ENCODE data around the gene PDX1. TPM values are rescaled to one million over a fixed set of nuclear protein-coding genes. Genes with fewer than 3 reads are reported as not detected.

PDX1 gene
- total RNA-seq = not detected
- long read RNA-seq, donor 1 = 0 reads
- long read RNA-seq, donor 2 = 0 reads

DNA sequence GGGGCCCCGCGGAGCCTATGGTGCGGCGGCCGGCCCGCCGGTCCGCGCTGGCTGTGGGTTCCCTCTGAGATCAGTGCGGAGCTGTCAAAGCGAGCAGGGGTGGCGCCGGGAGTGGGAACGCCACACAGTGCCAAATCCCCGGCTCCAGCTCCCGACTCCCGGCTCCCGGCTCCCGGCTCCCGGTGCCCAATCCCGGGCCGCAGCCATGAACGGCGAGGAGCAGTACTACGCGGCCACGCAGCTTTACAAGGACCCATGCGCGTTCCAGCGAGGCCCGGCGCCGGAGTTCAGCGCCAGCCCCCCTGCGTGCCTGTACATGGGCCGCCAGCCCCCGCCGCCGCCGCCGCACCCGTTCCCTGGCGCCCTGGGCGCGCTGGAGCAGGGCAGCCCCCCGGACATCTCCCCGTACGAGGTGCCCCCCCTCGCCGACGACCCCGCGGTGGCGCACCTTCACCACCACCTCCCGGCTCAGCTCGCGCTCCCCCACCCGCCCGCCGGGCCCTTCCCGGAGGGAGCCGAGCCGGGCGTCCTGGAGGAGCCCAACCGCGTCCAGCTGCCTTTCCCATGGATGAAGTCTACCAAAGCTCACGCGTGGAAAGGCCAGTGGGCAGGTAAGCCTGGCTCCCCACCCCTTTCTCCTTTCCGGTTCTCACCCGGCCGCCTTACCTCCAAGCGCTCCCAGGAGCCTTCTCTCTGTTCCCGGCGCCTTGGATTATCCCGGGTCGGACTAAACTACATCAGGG, at the start of gene PDX1:
TSS of gene PDX1 (plus strand) at position 67 of the 743 bp plus-strand sequence. CDS start at position 206, 139 bp downstream.
- DNase-seq (ENCODE audit: low spot score) = no peak
- intact Hi-C loops (cut with DNase I) = no loop called here

DNA sequence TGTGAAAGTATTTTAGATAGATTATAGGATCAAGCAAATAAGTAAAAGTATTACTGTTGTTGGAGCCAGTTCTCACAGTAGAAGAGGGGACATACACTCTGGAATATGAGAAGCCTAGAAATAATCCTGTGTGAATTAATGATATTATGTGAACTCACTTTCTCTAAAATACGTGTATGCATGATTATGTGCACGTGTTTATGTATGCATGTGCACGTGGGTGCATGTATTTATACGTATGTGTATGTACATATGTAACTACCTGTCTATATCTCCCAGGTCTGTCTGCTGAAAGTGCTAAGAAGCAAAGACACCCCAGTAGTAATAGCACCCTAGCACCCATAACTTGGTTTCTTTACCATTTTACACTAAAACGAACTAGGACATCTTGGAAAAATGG, 41.5 kb upstream of the PDX1 start:
- no peak for DNase-seq (ENCODE audit: low spot score)
- intact Hi-C loops (cut with DNase I) = no loop called here

DNA sequence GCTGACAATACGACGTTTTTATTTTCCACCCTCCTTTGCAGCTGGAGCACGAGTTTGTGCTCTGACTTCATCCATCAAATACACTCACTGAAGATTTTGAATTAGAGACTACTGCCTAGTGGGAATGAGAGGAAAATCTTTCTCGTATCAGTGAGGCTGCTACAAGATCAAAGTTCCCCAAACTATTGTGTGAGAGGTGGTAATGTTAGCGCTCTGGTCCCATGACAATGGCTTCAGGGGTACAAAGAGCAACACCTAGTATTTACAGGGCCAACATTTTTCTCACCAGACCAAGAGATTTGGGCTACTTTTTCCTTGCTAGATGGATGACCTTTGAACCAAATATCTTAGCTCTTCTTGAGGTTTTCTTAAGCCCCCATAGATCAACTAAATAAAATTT, 30.3 kb upstream of the PDX1 start:
- no peak for DNase-seq (ENCODE audit: low spot score)
- intact Hi-C loops (cut with DNase I) = no loop called here

DNA sequence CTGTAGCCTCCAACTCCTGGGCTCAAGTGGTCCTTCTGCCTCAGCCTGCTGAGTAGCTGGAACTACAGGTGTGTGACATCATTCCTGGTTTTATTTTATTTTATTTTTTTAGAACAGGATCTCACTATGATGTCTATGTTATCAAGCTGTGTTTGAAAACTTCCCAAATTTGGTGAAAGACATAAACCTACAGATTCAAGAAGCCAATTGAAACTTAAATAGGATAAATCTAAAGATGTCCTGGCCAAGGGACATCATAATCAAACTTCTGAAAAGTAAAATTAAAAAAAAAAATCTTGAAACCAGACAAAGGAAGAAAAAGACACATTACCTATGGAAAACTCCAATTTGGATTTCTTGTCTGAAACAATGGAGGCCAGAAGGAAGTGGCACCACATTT, 23.1 kb upstream of the PDX1 start:
- DNase-seq (ENCODE audit: low spot score) = no peak
- intact Hi-C loops (cut with DNase I) = no loop called here

DNA sequence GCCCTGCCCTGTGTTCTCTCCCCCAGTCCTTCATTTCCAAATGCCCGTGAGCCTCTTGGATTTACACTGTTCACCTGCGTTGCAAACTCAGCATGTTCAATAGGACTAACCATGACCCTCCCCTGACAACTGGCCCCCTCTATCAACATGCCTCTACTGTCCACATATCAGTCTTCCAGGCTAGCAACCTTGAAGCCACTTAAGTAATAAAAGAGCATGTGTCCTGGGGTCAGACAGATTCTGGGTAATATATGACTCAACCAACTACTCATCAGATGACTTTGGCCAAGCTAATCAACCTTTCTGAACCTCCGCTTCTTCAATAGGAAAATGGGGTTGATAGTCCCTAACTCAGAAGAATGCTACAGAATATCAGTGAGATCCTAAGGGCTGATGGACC, 15.1 kb upstream of the PDX1 start:
- intact Hi-C loops (cut with DNase I) = no loop called here
- no peak for DNase-seq (ENCODE audit: low spot score)

DNA sequence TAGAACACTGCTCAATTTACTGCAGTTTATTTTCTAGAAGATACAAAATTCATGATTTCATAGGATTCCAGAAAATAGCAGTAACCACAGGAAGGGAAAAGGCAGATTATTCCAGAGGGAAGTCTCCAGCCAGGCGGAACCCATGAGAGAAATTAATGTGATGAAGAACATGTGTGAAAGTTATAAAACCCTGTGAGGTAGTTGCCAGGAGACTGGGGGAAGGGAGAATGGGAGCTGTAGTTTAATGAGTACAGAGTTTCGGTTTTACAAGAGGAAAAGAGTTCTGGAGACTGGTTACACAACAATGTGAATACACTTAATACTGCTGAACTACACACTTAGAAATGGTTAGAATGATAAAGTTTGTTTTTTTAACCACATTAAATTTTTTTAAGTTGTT, 14.2 kb upstream of the PDX1 start:
- intact Hi-C loops (cut with DNase I) = no loop called here
- no peak for DNase-seq (ENCODE audit: low spot score)

DNA sequence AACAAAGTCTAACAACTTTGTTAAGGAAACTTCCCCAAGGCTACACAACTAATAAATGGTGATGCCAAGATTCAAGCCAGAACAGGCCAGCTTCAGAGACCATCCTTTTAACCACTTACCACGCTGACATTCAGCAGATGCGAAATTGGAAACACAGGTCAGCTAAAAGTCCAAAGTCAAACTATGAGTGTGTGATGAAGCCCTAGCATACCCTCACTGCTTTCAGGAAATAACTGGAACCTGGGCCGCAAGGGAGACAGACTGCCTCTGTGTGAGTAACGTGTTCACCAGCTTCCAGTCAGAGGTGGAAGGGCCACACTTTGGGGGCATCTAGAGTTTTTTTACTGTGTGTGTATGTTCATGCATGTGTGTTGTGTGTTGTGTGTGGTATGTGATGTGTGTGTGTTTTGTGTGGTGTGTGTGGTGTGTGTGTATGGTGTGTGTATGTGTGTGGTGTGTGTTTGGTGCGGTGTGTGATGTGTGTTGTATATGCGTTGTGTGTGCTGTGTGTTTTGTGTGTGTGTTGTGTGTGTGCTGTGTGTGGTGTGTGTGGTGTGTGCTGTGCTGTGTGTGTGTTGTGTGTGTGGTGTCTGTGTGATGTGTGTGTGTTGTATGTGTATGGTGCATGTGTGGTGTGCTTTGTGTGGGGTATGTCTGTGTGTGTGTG, 12.5 kb upstream of the PDX1 start:
- intact Hi-C loops (cut with DNase I) = no loop called here
- no peak for DNase-seq (ENCODE audit: low spot score)

DNA sequence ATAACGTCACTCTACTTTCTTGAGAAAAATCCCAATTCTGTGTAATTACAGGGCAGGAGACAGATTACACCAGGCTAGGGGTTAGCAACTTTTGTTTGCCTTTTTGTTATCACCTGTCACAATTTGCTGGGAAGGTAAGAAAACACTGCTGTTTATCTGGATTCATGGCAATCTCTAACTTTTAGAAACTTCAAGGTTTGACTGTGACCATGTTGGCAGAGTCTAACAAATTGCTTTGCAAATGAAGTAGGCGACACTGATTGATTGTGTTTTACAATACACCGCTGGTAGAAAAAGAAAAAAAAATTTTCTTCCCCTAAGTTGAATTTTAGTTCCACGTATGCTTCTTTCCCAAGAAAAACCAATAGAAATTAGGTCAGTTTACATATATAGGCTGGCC, 10.4 kb upstream of the PDX1 start:
- intact Hi-C loops (cut with DNase I) = no loop called here
- DNase-seq (ENCODE audit: low spot score) = no peak

DNA sequence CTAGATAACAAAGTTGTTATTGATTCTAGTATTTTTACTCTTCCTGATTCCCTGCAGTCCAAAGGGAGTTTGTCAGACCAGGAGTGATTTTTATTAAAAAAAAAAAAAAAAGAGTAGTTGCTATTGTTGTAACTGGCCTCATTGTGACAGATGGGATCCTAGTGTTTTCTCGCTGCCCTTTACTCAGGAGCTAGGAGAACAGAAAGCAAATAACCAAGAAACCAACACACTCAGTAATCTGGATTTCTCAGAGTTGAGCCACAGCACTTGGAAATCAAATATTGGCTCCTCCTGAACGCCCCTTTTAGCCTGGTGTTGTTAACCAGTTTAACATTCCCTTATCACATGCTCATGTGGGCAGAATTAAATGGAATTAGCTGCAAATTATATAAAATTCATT, 8.3 kb upstream of the PDX1 start:
- no peak for DNase-seq (ENCODE audit: low spot score)
- intact Hi-C loops (cut with DNase I) = no loop called here

DNA sequence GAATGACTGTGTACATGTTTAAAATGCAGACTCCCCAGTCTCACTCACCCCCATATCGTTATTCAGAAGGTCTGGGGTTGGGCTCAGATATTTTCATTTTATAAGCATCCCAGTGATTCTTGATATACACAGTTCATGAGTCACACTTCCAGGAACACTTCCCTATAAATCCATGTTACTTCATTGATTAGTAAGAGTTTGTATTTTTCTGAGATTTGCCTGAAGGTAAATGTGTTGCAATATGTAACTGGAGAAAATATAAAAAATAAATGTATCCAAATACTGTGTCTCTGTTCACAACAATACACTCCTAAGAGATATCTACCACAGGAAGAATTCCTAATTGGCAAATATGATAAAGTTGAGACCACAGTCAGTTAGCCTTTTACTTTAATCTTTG, 6.6 kb upstream of the PDX1 start:
- DNase-seq (ENCODE audit: low spot score) = no peak
- intact Hi-C loops (cut with DNase I) = no loop called here

DNA sequence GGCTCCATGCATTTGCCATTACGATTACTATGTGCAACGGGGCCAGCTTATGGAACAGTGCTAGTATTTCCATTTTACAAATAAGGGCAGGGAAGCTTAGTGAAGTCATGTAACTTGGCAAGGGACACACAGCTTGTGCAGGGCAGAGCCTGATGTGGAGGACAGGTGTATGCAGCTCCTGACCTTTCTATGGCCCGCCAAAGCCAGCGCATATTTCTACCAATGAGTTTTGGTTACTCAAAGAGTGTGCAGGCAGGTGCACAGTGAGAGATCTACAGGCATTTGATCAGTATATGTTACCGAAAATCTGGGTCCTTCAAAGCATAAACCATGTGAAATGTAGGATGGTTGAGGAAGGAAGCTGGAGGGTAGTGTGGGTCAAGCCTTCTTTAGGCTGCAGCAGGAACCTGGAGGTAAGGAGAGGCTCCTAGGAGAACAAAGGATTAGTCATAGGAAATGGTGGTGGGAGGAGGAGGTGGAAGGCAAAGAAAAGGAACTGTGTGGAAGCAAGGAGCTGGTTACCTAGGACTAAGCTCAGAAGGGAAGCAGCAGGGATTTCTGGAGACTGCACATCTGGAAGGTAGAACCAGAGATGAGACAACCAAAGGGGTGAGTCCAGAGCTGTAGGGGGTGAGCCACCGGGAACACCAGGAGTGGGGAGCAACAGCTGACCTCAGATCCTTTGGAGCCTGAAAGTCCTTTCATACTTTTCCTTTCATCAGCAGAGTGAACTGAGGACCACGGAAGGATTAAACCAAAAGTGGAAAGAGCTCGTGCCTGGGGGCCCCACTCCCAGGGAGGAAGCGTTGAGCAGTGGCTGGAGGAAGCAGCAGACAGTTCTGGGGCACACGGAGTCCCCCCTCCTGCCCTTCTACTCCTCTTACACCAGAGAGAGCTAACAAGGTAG, 4.2 kb upstream of the PDX1 start:
- no peak for DNase-seq (ENCODE audit: low spot score)
- intact Hi-C loops (cut with DNase I) = no loop called here

DNA sequence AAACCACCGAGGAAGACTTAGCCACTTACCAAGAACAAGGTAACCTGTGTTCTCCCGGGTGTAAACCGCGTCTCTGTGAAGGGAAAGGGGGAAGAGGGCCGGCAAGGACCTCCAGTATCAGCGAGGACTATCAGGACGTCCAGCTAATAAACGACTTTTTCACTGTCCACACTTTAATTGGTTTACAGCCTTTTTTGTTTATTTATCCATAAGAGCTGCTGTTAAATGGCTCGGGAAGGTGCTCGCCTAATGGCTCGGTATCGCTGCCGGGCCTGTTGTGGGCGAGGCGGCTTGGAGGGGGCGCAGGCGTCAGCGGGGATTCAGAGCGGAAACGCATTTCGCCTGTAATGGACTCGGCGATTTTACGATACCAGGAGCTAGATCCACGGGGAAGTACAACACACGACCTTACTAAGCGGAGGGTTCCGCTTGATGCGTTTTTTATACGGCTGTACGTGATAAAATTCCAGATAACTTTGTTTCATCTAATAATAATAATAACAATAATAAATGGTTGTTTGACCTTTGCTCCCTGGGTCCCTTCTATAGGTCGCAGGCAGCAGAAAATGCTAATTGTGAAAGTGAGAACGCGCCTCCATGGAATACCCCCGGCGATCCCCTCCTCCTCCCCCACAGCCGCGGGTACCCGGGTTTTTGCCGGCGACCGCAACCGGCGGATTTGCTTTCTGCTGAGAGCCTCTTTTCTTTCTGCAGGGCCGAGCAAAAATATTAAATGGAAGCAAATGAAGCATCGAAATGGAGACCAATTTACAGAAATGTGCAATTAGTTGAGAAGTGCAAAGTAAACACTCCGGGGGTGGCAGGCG, 2.5 kb upstream of the PDX1 start:
- DNase-seq (ENCODE audit: low spot score) = no peak
- intact Hi-C loops (cut with DNase I) = no loop called here

DNA sequence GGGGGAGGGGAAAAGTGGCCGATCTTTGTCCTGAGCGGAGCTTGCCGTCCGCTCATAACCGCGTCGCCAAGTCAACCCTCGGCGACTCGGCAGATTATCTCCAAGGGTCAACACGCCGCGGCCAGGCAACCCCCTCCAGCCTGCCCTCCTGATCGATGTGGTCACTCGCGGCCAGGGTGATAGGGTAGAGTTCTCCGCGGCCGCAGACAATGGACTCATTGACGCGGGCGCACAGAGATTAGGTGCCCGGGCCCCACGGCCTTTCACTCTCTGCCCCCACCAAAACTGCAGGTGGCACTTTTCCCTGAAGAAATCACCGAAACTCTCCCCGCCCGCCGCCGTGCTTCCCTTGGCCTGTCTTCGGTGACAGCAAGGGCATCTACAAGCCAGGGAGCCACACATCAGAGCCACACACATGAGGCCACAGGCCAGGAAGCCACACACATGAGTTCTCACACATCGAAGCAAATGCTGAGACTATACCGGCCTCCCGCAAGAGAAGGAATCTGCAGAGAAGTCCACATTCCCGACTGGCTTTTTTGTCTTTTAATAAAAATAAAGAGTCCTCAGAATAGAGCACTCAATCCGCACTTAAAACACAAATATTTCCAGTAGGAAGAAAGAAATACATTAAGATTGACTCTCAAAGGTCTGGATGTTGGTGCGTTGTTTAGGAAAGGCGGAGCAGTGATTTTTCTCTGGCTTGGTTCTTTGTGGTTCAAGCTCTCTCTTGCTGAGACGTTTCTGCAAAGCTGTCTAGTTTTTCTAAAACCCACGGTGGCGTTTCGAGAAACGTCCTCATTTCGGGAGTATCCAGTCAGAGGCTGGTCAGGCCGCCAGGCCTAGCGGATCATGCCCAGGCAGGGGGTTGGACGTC, 1.5 kb upstream of the PDX1 start:
- DNase-seq (ENCODE audit: low spot score) = no peak
- intact Hi-C loops (cut with DNase I) = no loop called here

DNA sequence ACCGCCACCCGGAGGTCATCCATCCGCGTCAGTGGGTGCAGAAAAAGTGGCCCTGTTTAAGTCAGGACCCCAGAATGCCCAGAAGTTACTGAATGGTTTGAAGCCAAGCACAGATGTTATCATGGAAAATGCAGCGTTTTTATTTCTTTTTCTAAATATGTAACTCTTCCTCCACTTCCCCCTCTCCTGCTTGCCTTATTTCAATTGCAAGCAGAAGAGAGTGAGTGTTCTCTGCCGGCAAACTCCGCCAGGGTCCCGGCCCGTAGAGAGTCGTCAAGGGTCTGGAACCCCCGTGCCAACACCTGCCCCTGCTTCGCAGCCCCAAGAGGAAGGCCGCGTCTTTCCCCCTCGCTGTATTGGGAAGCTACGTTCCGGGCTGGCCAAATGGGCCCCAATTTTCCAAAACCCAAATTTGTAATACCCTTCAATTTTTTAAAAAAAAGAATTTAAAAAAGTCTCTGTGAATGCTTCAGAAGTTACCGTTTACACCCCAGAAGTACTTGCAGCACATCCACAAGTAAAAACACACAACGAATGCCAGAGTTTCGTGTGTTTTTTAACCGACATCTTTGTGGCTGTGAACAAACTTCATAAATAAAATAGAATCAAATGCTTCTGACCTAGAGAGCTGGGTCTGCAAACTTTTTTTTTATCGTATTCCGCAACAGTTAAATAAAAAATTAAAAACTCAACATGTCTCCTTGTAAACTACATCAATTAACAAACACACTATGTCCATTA, 712 bp upstream of the PDX1 start:
- intact Hi-C loops (cut with DNase I) = no loop called here
- no peak for DNase-seq (ENCODE audit: low spot score)

DNA sequence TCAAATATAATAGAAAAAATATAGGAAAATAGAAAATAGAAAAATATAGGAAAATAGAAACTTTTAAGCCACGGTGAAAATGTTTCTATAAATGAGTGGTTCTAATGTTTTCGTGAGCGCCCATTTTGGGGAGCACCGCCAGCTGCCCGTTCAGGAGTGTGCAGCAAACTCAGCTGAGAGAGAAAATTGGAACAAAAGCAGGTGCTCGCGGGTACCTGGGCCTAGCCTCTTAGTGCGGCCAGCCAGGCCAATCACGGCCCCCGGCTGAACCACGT, 204 bp upstream of the PDX1 start:
- no peak for DNase-seq (ENCODE audit: low spot score)
- intact Hi-C loops (cut with DNase I) = no loop called here

DNA sequence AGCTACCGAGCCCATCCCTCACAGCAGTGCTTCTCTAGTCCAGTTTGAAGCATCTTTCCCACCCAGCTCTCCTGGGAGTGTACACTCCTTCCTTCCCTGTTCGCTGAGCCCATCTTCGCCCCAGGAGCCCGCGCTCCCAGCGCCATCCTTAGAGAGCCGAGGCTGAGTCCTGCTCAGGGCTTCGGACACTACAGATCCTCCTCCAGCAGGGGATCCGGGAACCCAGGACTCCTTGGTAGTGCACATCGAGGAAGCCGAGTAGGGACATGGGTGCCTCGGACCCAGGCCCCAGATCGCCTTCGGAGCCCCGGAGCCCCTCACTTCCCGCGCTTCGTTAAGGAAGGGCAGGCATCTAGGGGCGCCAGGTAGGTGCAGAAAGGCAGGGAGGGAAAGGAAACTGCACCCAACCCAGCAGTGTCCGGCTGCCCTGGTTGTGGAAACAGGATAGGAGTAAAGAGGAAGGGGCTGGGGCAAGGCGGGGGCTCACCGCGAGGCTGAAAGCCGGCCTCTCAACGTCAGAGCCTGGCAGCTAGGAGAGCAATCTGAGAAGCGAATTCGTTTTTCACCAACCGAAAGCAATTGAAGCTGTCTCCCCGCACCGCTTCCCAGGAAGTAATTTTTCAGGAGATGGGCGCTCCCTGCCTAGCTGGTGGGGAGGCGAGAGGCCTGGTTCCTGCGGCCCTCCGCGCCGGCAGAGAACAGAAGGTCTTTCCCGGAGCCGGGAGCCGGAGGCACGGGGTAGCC, 1.0 kb downstream of the PDX1 start:
- intact Hi-C loops (cut with DNase I) = no loop called here
- no peak for DNase-seq (ENCODE audit: low spot score)

DNA sequence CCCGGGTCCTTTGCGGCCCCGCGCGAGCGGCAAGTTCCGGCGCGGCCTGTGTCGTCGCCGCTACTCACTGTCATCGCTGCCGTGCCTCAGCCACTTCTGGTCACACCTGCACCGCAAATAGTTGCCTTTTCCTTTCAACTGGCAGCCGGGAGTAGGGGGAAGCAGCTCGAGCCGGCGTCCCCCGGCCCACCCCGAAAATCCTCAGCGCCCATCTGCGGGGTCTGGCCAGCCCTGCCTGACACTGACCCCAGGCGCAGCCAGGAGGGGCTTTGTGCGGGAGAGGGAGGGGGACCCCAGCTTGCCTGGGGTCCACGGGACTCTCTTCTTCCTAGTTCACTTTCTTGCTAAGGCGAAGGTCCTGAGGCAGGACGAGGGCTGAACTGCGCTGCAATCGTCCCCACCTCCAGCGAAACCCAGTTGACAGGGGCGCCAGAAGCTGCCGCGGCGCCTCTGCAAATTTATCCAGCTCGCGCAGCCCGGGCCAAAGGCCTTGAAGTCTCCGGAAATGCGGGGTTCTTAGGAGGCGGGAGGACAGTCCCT, 1.7 kb downstream of the PDX1 start:
- intact Hi-C loops (cut with DNase I) = no loop called here
- no peak for DNase-seq (ENCODE audit: low spot score)
